LNCAP (cell line): Measurements from ENCODE around the gene GLRA3.

Source experiments
- CTCF ChIP-seq: fragments of 450-650 bp; IDR thresholded peaks from 2 replicates; pipeline ENCODE4 v1.5.1; 2017; ENCODE audit warnings: mild to moderate bottlenecking

Gene GLRA3

GRCh38 chr4:174709526-174709925, 119.5 kb downstream of the GLRA3 start:
- TF ChIP-seq CTCF: no peak

- no peak for TF ChIP-seq CTCF
These were observed 120.7 kb downstream of the GLRA3 start for GRCh38 chr4:174708381-174708780.

- TF ChIP-seq CTCF: no peak
These were observed 121.1 kb downstream of the GLRA3 start for GRCh38 chr4:174707902-174708301.

- no peak for TF ChIP-seq CTCF
These were observed 121.9 kb downstream of the GLRA3 start for GRCh38 chr4:174707051-174707676.

GRCh38 chr4:174702979-174703478, 126.0 kb downstream of the GLRA3 start:
- no peak for TF ChIP-seq CTCF

GRCh38 chr4:174699654-174700053, 129.4 kb downstream of the GLRA3 start:
- no peak for TF ChIP-seq CTCF

- TF ChIP-seq CTCF: no peak
These were observed 131.2 kb downstream of the GLRA3 start for GRCh38 chr4:174697896-174698295.

- no peak for TF ChIP-seq CTCF
These were observed 131.8 kb downstream of the GLRA3 start for GRCh38 chr4:174697202-174697601.
